ENCODE measurements around the gene TFF3.

GRCh38 chr21:42351626-42352440 is 36.6 kb upstream of the TFF3 start:
- no peak for TF ChIP-seq CTCF (IDR thresholded peaks at IDR 0.05; ENCODE audit: poor library complexity, severe bottlenecking)
- TF ChIP-seq EP300 (conservative IDR thresholded peaks at IDR 0.05; ENCODE audit: poor library complexity, severe bottlenecking) = no peak
- no peak for TF ChIP-seq SMC3 (conservative IDR thresholded peaks at IDR 0.05; ENCODE audit: poor library complexity)
- TF ChIP-seq MXI1 (conservative IDR thresholded peaks at IDR 0.05; ENCODE audit: poor library complexity, severe bottlenecking) = no peak
- no peak for TF ChIP-seq RAD21 (conservative IDR thresholded peaks at IDR 0.05)
- TF ChIP-seq EZH2 (IDR thresholded peaks at IDR 0.05; ENCODE audit: borderline replicate concordance, insufficient read depth, low read length, poor library complexity, severe bottlenecking) = no peak
- no peak for TF ChIP-seq REST (IDR thresholded peaks at IDR 0.05; ENCODE audit: borderline replicate concordance)
- TF ChIP-seq POLR2AphosphoS5 (IDR thresholded peaks at IDR 0.05) = no peak
- TF ChIP-seq TAF1 (IDR thresholded peaks at IDR 0.05; ENCODE audit: low read depth) = no peak

Data from neural cell (in vitro differentiated cells).